Activated CD8-positive, alpha-beta memory T cell treated with anti-CD3 and anti-CD28 coated beads, Interleukin-2, amount 10 ng/mL, durations not matched to agents 7 days and 5 days (primary cell): Measurements from ENCODE around the gene CNDP2. TPM values are rescaled to one million over a fixed set of nuclear protein-coding genes. Genes with fewer than 3 reads are reported as not detected.

Experiments
- ATAC-seq: fragments of 150-1000 bp; cut with Tn5 transposase; one replicate; pipeline ENCODE4 v1.10.0; 2021; ENCODE audit warnings: moderate library complexity
- CTCF ChIA-PET: fragments of 350-600 bp; sonication (Branson Sonifier 250); formaldehyde crosslinking; loops from one replicate; lab custom pipeline; 2021; ENCODE audit warnings: antibody characterized with exemption; lab: Charles Lee
- DNase-seq: peaks from one replicate; pipeline ENCODE4 v3.0.0-alpha.2; 2020
- H3K27ac Mint-ChIP-seq: one replicate; pipeline ENCODE4 v1.8.0; 2021; ENCODE audit warnings: mild to moderate bottlenecking, mixed read lengths
- H3K27me3 Mint-ChIP-seq: one replicate; pipeline ENCODE4 v1.8.0; 2021; ENCODE audit warnings: mixed read lengths
- H3K36me3 Mint-ChIP-seq: one replicate; pipeline ENCODE4 v1.8.0; 2021; ENCODE audit warnings: mild to moderate bottlenecking, mixed read lengths
- H3K4me1 Mint-ChIP-seq: one replicate; pipeline ENCODE4 v1.8.0; 2021; ENCODE audit warnings: mixed read lengths
- H3K4me3 Mint-ChIP-seq: one replicate; pipeline ENCODE4 v1.8.0; 2021; ENCODE audit warnings: mild to moderate bottlenecking, moderate library complexity, mixed read lengths
- H3K9me3 Mint-ChIP-seq: one replicate; pipeline ENCODE4 v1.8.0; 2022; ENCODE audit warnings: low read depth, mixed read lengths
- total RNA-seq, 2 experiments: library from RNA; stranded (reverse); gene quantifications; one replicate each; pipeline ENCODE4 v1.2.3, GENCODE V29; 2021

The CNDP2 gene
- total RNA-seq, 2 experiments from 2014 or later: 141 to 176 TPM

DNA sequence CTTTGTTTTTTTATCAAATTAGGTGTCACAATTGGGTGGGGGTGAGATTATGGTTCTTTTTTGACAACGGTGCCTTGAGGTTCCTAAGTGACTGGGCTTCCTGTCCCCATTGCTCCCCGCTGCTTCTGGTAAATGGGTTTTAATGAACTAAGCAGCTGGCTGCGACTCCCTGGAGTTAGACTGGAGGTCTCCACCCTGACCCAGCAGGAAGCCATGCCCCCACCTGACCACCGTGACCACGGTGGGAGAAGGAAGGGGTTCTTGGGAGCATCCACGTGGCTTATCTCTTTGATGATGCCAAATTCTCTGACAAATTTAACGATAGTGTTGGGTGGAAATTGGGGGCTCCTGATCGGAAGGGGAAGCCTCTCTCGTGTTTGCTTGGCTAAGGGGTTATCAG is 12.2 kb downstream of the CNDP2 start:
- ATAC-seq (no peak), DNase-seq (no peak)
- no peak overlapping the region for H3K4me3 Mint-ChIP-seq
- CTCF ChIA-PET: no interaction called here
- no peak overlapping the region for H3K27ac Mint-ChIP-seq
- H3K9me3 Mint-ChIP-seq: no peaks in the 10 kb centered on the region
- H3K27me3 Mint-ChIP-seq: no peaks in the 10 kb centered on the region
- peaks cover 4% of the 10 kb centered on the region for H3K4me1 Mint-ChIP-seq
- peaks cover 48% of the 10 kb centered on the region for H3K36me3 Mint-ChIP-seq

DNA sequence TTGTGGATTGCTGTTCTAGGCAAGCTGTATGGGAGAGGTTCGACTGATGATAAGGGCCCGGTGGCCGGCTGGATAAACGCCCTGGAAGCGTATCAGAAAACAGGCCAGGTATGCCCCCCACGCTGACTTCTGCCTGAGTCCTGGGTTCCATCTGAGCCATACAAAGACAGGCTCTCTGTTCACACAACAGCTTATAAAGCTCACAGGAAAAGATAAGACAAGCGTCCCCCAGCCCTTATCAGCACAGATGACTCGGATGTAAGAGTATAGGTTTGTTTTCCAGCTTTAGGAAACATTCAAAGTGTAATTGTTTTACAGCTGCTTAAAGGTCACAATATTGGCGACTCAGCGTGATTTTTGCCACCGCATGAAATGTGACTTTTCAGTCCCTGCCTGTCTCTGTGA is 12.7 kb downstream of the CNDP2 start:
- DNase-seq (no peak), ATAC-seq (no peak)
- H3K27ac Mint-ChIP-seq: no peak overlapping the region
- CTCF ChIA-PET: no interaction called here
- H3K4me3 Mint-ChIP-seq: no peak overlapping the region
- H3K36me3 Mint-ChIP-seq: peaks cover 46% of the 10 kb centered on the region
- no peaks in the 10 kb centered on the region for H3K9me3 Mint-ChIP-seq
- H3K27me3 Mint-ChIP-seq: no peaks in the 10 kb centered on the region
- peaks cover 4% of the 10 kb centered on the region for H3K4me1 Mint-ChIP-seq

DNA sequence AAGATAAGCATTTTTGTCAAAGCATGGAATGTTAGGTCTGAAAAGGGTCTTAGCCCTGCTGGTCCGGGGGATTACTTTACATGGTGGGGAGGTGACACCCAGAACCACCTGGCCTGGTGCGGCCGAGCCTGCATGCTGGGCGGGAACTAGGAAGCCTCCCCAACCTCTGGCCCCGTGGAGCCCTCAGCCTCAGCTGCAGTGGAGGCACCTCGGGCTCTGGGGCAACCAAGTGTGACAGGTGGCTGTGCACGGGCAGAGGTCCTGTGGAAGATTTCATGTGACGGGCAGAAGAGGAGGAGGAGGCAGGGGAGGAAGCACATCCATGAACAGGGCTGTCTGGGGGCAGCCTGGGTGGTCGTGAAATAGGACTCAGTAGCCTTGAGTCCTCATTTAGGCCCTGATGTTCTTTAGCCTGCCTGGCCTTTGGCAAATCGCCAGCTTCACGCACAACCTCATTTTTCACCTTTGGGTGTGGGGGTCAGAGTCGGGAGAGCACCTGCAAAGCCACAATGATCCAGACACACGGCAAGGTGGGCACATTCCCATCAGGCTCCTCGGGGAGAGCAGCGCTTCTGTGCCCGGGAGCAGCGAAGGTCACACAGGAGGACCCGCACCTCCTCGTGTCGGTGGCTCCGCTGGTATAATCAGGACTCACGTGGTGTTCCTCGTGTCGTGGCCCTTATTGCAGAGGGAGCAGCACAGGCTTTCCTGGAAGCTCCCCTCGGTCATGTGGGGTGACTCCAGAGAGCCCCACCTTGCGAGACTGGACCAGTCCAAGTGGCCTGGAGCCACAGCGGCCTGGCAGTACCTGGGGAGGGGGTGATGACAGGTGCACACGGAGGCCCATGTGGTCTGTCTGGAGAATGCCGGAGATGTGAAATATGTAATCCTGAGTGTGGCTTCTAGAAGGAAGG is 13.9 kb downstream of the CNDP2 start:
- H3K9me3 Mint-ChIP-seq: no peaks in the 10 kb centered on the region
- ATAC-seq (no peak), DNase-seq (no peak)
- no peaks in the 10 kb centered on the region for H3K27me3 Mint-ChIP-seq
- CTCF ChIA-PET: no interaction called here
- peaks cover 45% of the 10 kb centered on the region for H3K36me3 Mint-ChIP-seq
- H3K27ac Mint-ChIP-seq: no peak overlapping the region
- no peak overlapping the region for H3K4me3 Mint-ChIP-seq
- H3K4me1 Mint-ChIP-seq: peaks cover 4% of the 10 kb centered on the region

DNA sequence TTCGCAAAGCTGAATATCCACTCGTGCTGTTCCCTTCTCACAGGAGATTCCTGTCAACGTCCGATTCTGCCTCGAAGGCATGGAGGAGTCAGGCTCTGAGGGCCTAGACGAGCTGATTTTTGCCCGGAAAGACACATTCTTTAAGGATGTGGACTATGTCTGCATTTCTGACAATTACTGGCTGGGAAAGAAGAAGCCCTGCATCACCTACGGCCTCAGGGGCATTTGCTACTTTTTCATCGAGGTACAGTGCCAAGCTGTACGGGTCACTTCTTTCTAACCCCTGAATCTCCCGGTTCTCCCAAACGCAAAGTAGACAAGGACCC is 14.6 kb downstream of the CNDP2 start:
- CTCF ChIA-PET: no interaction called here
- H3K36me3 Mint-ChIP-seq: peaks cover 42% of the 10 kb centered on the region

DNA sequence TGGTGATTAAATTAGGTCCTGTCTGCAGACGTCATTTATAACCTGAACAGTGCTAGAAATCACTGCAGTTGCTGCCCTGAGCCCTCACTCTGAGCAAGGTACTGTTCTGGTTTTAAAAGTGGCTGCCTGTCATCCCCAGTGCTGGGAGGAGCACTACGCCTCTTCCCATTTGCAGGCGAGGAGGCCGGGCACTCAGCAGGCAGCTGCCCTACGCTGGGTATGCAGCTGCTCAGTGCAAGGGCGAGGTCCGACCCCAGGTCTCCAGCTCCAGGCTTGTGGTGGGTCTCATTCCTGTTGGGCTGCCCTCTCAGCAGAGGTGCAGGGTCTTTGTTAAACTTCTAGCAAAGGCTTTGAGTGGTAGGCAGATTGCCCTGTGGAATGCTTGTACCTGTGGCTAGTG is 15.7 kb downstream of the CNDP2 start:
- CTCF ChIA-PET: no interaction called here
- H3K9me3 Mint-ChIP-seq: no peaks in the 10 kb centered on the region
- H3K4me1 Mint-ChIP-seq: peaks cover 2% of the 10 kb centered on the region
- no peak for DNase-seq
- H3K4me3 Mint-ChIP-seq: no peak overlapping the region
- H3K36me3 Mint-ChIP-seq: peaks cover 37% of the 10 kb centered on the region
- ATAC-seq: no peak
- H3K27me3 Mint-ChIP-seq: no peaks in the 10 kb centered on the region
- no peak overlapping the region for H3K27ac Mint-ChIP-seq

More for the DNA sequence above, 14.6 kb downstream of the CNDP2 start:
- no peak overlapping the region for H3K4me3 Mint-ChIP-seq
- H3K27me3 Mint-ChIP-seq: no peaks in the 10 kb centered on the region
- H3K27ac Mint-ChIP-seq: no peak overlapping the region
- no peak for DNase-seq
- ATAC-seq: no peak
- H3K9me3 Mint-ChIP-seq: no peaks in the 10 kb centered on the region
- H3K4me1 Mint-ChIP-seq: peaks cover 4% of the 10 kb centered on the region

DNA sequence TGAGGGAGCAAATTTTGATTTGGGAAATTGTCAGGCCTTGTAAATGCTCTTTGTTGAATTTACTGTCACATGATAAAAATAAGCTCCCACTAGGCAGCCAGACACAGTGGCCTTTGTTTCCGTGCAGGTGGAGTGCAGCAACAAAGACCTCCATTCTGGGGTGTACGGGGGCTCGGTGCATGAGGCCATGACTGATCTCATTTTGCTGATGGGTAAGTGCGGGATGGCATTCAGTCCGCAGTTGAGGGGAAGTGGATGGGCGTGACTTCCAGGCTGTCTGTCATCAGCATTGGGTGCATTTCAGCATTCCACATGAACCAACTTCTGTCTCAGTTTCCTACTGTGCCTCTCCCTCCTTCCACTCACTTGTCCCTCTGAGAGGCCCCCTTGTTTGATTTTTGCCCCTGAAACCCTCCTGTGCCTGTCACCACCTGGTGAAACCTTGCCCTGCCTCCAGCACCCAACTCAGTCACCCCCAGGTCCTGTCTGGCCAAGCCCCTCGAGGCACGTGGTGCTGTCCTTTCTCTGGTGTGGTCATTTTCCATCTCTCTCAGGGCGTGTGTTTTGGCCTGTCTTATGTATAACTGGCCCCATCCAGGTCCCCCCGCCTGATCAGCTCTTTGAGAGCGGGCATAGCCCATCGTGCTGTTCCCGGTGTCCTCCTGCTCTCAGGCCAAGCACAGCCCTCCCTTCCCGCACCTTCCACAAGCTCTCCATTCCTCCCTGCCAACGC is 16.3 kb downstream of the CNDP2 start:
- Mint-ChIP-seq H3K9me3 (no peaks in the 10 kb centered on the region), H3K4me1 (no peaks in the 10 kb centered on the region), H3K27me3 (no peaks in the 10 kb centered on the region), H3K36me3 (peaks cover 33% of the 10 kb centered on the region), H3K27ac (no peak overlapping the region), H3K4me3 (no peak overlapping the region)
- DNase-seq: no peak
- ATAC-seq: no peak
- CTCF ChIA-PET: no interaction called here

DNA sequence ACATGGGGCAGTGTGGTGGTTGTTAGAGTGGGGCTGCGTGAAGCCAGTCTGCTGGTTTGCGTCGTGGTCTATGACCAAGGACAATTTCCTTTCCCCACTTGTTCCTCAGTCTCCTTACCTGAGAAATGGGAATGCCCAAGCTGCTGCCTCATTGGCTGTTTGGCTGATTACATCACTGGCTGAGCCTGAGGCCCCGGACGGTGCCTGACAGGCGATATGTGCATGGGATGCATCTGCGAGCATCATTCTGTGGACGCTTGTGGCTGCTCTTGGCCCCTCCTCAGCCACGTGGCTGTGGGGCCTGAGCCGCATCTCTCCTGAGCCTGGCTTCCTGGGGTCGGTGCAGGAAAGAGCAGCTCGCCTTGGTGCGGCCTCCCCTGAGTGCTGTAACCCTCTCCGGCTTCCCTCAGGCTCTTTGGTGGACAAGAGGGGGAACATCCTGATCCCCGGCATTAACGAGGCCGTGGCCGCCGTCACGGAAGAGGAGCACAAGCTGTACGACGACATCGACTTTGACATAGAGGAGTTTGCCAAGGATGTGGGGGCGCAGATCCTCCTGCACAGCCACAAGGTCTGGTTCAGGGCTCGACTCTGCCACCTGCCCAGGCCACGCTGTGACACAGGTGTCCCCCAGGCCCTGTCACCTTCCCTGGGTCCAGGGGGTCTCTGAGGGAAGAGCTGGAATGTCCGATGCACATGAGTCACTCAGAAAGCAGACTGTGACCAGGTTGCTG is 17.2 kb downstream of the CNDP2 start:
- peaks cover 34% of the 10 kb centered on the region for H3K36me3 Mint-ChIP-seq
- H3K9me3 Mint-ChIP-seq: no peaks in the 10 kb centered on the region
- no peak overlapping the region for H3K4me3 Mint-ChIP-seq
- no peak for ATAC-seq
- no peak for DNase-seq
- H3K27me3 Mint-ChIP-seq: no peaks in the 10 kb centered on the region
- H3K4me1 Mint-ChIP-seq: no peaks in the 10 kb centered on the region
- CTCF ChIA-PET: no interaction called here
- H3K27ac Mint-ChIP-seq: no peak overlapping the region

DNA sequence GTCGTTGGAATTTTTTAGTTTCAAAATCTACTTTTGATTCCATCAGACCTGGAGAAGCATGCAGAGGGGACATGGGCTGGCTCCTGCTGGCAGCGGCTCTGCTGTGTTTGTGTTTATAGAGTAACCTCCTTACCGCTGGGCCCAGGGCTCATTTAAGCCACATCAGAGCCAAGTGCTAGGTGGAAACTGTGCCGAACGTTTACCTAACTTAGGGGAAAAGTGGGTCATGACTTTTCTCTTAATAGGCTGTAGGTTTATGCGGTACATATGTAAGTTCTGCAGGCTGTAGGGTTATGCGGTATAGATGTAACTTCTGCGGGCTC is 17.7 kb downstream of the CNDP2 start:
- Mint-ChIP-seq H3K36me3 (peaks cover 33% of the 10 kb centered on the region), H3K4me3 (no peak overlapping the region), H3K27ac (no peak overlapping the region), H3K4me1 (no peaks in the 10 kb centered on the region), H3K27me3 (no peaks in the 10 kb centered on the region), H3K9me3 (no peaks in the 10 kb centered on the region)
- DNase-seq (no peak), ATAC-seq (no peak)
- CTCF ChIA-PET: no interaction called here

DNA sequence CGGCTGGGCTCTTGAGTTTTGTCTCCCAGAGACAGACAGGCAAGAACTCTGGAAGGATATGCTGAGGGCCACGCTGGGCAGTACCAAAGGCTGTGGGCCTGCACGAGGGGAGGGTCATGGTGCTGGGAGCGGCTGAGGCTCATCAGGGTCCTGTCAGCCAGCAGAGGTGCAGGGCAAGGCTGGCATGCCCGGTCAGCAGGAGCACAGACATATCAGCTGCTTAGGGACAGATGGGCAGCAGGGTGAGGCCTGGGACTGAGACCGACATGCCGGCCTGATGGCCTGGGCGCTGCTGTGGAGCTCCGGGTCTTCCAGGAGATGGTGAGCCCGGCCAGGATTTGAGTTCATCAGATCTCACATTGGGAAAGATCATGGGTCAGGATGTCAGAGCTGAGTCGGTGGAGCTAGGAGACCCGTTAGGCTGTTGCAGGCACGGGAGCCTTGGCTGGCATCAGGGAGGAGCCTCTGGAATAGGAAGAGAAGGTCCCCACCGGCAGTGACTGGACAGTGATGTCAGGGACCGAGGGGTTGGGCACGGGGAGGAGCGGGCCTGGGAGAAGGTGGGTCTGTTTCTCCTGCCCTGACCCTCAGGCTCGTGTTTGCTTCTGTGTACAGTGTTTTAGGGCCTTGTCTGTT is 18.8 kb downstream of the CNDP2 start:
- no peaks in the 10 kb centered on the region for H3K9me3 Mint-ChIP-seq
- CTCF ChIA-PET: no interaction called here
- ATAC-seq (no peak), DNase-seq (no peak)
- no peaks in the 10 kb centered on the region for H3K4me1 Mint-ChIP-seq
- no peak overlapping the region for H3K27ac Mint-ChIP-seq
- H3K4me3 Mint-ChIP-seq: no peak overlapping the region
- no peaks in the 10 kb centered on the region for H3K27me3 Mint-ChIP-seq
- peaks cover 37% of the 10 kb centered on the region for H3K36me3 Mint-ChIP-seq

DNA sequence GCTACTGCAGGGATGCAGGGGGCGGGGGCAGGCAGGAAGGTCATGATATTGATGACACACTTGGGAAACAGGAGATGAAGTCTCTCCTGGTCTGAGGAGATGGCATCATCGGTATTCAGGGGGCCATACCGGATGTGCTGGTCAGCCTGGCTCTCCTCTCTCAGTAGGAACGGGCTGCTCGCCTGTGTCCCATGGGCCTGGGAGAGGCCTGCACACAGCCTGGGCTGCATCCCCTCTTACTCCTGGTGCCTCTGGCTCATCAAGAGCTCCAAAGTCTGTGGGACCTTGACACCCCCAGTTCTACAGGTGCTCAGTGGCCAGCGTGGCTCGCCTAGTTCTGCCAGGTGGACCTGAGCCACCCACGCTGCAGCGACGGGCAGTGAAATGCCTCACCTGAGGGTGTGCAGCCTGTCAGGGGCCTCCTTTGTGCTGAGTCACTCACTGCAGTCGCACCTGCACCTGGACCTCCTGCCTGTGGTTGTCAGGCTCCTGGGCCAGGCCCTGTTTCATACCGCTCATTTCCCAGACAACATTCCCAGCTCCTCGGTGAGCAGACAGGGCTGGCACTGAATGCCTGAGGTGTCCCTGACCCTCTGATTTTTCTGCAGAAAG is 19.6 kb downstream of the CNDP2 start:
- Mint-ChIP-seq H3K27ac (no peak overlapping the region), H3K4me1 (no peaks in the 10 kb centered on the region), H3K4me3 (no peak overlapping the region), H3K36me3 (peaks cover 40% of the 10 kb centered on the region), H3K9me3 (no peaks in the 10 kb centered on the region), H3K27me3 (no peaks in the 10 kb centered on the region)
- no peak for ATAC-seq
- CTCF ChIA-PET: no interaction called here
- no peak for DNase-seq

DNA sequence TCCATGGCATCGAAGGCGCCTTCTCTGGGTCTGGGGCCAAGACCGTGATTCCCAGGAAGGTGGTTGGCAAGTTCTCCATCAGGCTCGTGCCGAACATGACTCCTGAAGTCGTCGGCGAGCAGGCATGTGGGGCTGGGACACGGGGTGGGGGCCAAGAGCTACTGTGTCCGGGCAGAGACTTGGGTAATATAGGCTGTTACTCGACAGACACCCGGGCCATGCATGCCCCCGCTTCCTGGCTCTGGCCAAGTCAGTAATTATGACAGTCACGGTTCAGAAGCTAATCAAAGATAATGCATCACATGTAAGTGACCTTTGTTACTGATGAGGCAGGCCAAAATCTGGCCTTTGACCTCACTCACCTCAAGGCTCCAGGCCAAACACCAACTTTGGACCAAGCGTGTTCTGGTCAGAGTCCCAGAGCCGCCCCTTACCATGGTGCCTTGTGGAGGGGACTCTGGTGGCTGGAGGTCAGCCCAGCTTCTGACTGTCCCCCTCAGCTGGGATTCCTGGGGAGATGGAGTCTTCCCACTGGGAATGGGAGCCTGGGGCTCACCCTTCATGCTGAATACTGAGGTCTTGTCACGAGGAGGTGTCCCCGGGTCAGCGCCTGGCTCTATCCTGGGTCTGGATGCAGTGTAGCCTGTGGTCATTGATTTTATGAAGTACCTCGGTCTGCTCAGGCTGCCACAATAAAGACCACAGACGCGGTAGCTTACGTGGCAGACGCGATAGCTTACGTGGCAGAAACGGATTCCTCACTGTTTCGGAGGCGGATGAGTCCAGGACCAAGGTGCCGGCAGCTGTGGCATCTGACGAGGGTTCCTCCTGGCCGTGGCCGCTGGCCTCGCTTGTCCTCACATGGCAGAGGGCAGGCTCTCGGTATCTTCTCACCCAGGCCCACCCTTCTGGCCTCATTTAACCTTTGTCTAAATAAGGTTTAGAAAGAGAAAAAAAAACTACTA is 20.4 kb downstream of the CNDP2 start:
- DNase-seq (no peak), ATAC-seq (no peak)
- CTCF ChIA-PET: no interaction called here
- no peaks in the 10 kb centered on the region for H3K4me1 Mint-ChIP-seq
- no peak overlapping the region for H3K27ac Mint-ChIP-seq
- peaks cover 39% of the 10 kb centered on the region for H3K36me3 Mint-ChIP-seq
- H3K27me3 Mint-ChIP-seq: no peaks in the 10 kb centered on the region
- no peak overlapping the region for H3K4me3 Mint-ChIP-seq
- H3K9me3 Mint-ChIP-seq: no peaks in the 10 kb centered on the region

DNA sequence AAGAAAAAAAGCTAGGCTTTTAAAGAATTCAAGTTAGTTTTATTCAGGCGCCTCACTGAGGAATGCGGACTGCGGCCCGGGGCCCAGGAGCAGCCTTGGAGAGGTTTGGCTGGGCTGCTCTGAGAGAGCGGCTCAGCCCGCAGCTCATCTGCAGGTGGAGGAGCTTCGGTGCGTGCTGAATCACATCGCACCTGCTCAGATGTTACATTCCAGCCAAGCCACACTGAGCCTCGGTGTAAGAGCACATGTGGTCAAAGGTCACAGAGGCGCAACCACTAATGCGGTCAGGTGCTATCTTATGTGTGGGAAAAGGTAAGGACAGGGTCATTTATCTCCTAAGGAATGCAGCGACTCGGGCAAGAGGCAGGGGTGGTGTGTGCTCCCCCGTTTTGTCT is 21.1 kb downstream of the CNDP2 start:
- Mint-ChIP-seq H3K4me3 (no peak overlapping the region), H3K27ac (no peak overlapping the region), H3K9me3 (no peaks in the 10 kb centered on the region), H3K4me1 (no peaks in the 10 kb centered on the region), H3K27me3 (no peaks in the 10 kb centered on the region), H3K36me3 (peaks cover 39% of the 10 kb centered on the region)
- CTCF ChIA-PET: no interaction called here
- DNase-seq: no peak
- no peak for ATAC-seq
